SK-N-MC (cell line): ENCODE data around the gene RPA1.

Source experiments
- EZH2 ChIP-seq: fragments of 200-600 bp; sonication (generic); IDR thresholded peaks from one replicate; pipeline ENCODE4 v1.6.1; 2017; ENCODE audit warnings: antibody characterized with exemption
- FOXP2 ChIP-seq: optimal IDR thresholded peaks from 2 replicates; pipeline ENCODE3; 2011; ENCODE audit warnings: mild to moderate bottlenecking, moderate library complexity; ENCODE audit not compliant: insufficient read depth; ENCODE audit errors: extremely low read length, control extremely low read depth

DNA sequence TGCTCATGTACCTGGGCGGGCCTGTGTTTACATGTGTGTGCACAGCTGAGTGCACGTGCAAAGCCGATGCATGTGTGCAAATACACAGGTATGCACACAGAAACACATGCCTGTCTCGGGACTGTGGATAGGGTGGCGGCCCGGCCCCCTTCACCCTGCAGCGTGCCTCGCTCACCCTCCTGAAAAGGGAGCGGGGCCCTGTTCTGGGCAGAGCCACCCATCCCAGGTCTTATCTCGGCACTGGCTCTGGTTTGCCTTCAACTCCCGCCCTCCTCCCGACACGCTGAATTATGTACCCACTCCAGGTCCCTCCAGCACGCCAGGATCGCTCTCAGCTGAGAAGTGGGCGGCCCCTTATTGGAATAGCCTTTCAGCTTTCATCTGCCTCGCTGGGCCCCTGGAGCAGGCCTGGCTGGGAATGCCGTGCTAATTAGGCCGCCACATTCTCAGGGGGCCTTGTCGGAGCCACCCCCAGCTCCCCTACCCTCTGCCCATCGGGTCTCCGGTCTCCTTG, 117.5 kb downstream of the RPA1 start:
- TF ChIP-seq EZH2 (no peak), FOXP2 (no peak)
